Transverse colon (tissue), 4 donors: ENCODE results near the gene DLL4.

Experiments used
- CTCF ChIP-seq, 5 experiments: fragments of 200-600 bp in 3 of 5; fragments of 450-650 bp in 2 of 5; sonication (generic) in 3 of 5; IDR thresholded peaks; 1 replicate in 2 of 5; 2 replicates in 3 of 5; pipeline ENCODE4 v1.5.1; 2016 to 2017; ENCODE audit warnings: antibody characterized with exemption in 5 of 5, inconsistent platforms in 3 of 5, mild to moderate bottlenecking in 2 of 5, moderate library complexity in 1 of 5
- POLR2AphosphoS5 ChIP-seq, 3 donors: sonication (generic); formaldehyde crosslinking; IDR thresholded peaks; one replicate each; pipeline ENCODE4 v1.6.1; 2016; ENCODE audit warnings: antibody characterized with exemption in 3 of 3

DNA sequence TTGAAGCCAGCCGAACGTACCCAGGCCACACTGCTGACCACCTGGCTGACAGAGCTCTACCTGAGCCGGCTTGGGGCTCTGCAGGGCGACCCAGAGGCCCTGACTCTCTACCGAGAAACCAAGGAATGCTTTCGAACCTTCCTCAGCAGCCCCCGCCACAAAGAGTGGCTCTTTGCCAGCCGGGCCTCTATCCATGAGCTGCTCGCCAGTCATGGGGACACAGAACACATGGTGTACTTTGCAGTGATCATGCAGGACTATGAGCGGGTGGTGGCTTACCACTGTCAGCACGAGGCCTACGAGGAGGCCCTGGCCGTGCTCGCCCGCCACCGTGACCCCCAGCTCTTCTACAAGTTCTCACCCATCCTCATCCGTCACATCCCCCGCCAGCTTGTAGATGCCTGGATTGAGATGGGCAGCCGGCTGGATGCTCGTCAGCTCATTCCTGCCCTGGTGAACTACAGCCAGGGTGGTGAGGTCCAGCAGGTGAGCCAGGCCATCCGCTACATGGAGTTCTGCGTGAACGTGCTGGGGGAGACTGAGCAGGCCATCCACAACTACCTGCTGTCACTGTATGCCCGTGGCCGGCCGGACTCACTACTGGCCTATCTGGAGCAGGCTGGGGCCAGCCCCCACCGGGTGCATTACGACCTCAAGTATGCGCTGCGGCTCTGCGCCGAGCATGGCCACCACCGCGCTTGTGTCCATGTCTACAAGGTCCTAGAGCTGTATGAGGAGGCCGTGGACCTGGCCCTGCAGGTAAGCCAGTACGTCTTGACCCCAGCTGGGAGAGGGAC is 28.7 kb upstream of the DLL4 start:
- TF ChIP-seq CTCF (IDR thresholded peaks at IDR 0.05) (no peak), POLR2AphosphoS5 (IDR thresholded peaks at IDR 0.05) (no peak)
